Measurements from ENCODE around the gene KLHL29. TPM values are rescaled to one million over a fixed set of nuclear protein-coding genes. Genes with fewer than 3 reads are reported as not detected.

Gene KLHL29
- total and polyA plus RNA-seq, 2 of the 13 experiments (the other 11 are each of a cell fraction or from before 2014, with no cell fraction given): 0.01 TPM; not detected in 1

DNA sequence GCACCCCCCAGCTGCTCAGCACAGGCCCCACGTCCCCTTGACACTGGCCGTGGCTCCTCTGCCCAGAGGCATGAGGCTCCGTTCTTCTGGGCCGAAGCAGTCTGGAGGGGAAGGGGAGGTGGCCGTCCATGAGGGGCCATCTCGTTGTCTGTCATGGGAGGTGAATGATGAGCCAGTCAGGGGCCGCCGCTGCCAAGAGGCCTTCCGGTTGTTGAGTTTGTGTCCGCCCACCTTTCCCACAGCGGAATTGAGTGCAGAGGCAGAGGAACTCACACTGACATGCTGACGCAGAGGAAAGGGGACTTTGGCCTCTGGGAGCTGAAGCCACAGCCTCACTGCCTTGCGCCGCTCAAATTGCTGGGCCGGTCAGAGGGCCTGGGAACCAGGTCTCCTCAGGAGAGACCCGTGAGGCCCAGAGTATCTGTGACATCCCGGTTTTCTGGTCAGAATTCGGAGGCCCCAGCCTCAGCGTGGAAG, 273.5 kb downstream of the KLHL29 start:
- in situ Hi-C loops (cut with HindIII; ENCODE audit: extremely low pct_ligation_motif_present, low pct_unique_long_range_greater_than_20kb): no loop called here
- intact Hi-C loops (cut with micrococcal nuclease; ENCODE audit: unreplicated experiment): no loop called here
- CTCF ChIA-PET (ENCODE audit: low intra/inter-chr PET ratio, low total read pairs): no interaction called here
- Histone ChIP-seq H3K9me3 (ENCODE audit: low read length) (no peaks in the 10 kb centered on the region), H3K4me2 (ENCODE audit: low read depth, low read length) (peak overlapping the region; percentile 73), H2AFZ (ENCODE audit: low read length) (no peak overlapping the region), H3K27ac (ENCODE audit: extremely low read length, insufficient read depth, low read length) (no peak overlapping the region), H3K9ac (ENCODE audit: insufficient read depth, low read depth, low read length) (peak overlapping the region; percentile 35), H3K4me1 (ENCODE audit: insufficient read depth, low read length) (peaks cover 46% of the 10 kb centered on the region), H3K4me3 (replicated peaks in 1 of 3; ENCODE audit: insufficient read depth in 1 of 3, low read depth in 2 of 3, low read length in 3 of 3) (peak overlapping the region in 2 of 3 experiments; percentile 14 to 57; a peak in 2 of 6 replicates), H3K27me3 (ENCODE audit: control insufficient read depth in 1 of 2, insufficient read depth in 2 of 2, low read length in 2 of 2) (peaks cover 0 to 19% of the 10 kb centered on the region in 2 experiments; a peak in 2 of 5 replicates), H3K79me2 (ENCODE audit: insufficient read depth, low read length) (no peaks in the 10 kb centered on the region), H4K20me1 (ENCODE audit: insufficient read depth, low read length) (no peaks in the 10 kb centered on the region), H3K36me3 (replicated peaks in 1 of 2; ENCODE audit: control insufficient read depth in 1 of 2, insufficient read depth in 2 of 2, low read length in 2 of 2) (no peaks in the 10 kb centered on the region)
- BruUV-seq (replicated peaks): no TSS peak
- FAIRE-seq (peak; percentile 96), ATAC-seq (peak; percentile 96), DNase-seq (ENCODE audit: low spot score) (peak; percentile 91)
- 15% methylated on average over 17 of the region's 19 CpGs for WGBS (ENCODE audit: low lambda C conversion rate)
- POLR2A ChIA-PET: interaction anchor here (0.7 kb wide), 1 partner anchor 34 kb away, joined by 3 read pairs; no protein-coding TSS in a partner anchor
- no peak for TF ChIP-seq SETDB1 (CRISPR knock-in tag; IDR thresholded peaks at IDR 0.05; ENCODE audit: borderline replicate concordance)
- TF ChIP-seq ZNF709 (CRISPR knock-in tag; IDR thresholded peaks at IDR 0.05): 0 out of 2 replicates have a peak, but pooled peaks have one; percentile 55
- TF ChIP-seq, protein P1, sequence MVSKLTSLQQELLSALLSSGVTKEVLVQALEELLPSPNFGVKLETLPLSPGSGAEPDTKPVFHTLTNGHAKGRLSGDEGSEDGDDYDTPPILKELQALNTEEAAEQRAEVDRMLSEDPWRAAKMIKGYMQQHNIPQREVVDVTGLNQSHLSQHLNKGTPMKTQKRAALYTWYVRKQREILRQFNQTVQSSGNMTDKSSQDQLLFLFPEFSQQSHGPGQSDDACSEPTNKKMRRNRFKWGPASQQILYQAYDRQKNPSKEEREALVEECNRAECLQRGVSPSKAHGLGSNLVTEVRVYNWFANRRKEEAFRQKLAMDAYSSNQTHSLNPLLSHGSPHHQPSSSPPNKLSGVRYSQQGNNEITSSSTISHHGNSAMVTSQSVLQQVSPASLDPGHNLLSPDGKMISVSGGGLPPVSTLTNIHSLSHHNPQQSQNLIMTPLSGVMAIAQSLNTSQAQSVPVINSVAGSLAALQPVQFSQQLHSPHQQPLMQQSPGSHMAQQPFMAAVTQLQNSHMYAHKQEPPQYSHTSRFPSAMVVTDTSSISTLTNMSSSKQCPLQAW (CRISPR knock-in tag; IDR thresholded peaks at IDR 0.05): peak; percentile 23
- no peak for TF ChIP-seq KLF12 (CRISPR knock-in tag; IDR thresholded peaks at IDR 0.05; ENCODE audit: borderline replicate concordance)
- TF ChIP-seq HNF4G (IDR thresholded peaks at IDR 0.05; ENCODE audit: borderline replicate concordance, low read depth, low read length): peak; percentile 87
- TF ChIP-seq HNF4G (CRISPR knock-in tag; IDR thresholded peaks at IDR 0.05; ENCODE audit: borderline replicate concordance, low read depth): peak; percentile 96
- no peak for TF ChIP-seq KLF13 (CRISPR knock-in tag; IDR thresholded peaks at IDR 0.05)
- TF ChIP-seq, protein P2, sequence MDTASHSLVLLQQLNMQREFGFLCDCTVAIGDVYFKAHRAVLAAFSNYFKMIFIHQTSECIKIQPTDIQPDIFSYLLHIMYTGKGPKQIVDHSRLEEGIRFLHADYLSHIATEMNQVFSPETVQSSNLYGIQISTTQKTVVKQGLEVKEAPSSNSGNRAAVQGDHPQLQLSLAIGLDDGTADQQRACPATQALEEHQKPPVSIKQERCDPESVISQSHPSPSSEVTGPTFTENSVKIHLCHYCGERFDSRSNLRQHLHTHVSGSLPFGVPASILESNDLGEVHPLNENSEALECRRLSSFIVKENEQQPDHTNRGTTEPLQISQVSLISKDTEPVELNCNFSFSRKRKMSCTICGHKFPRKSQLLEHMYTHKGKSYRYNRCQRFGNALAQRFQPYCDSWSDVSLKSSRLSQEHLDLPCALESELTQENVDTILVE (CRISPR knock-in tag; IDR thresholded peaks at IDR 0.05): no peak
- 0 out of 2 replicates have a peak, but pooled peaks have one; percentile 65 for TF ChIP-seq ZNF644 (CRISPR knock-in tag; IDR thresholded peaks at IDR 0.05; ENCODE audit: low read depth)
- TF ChIP-seq, protein P3, sequence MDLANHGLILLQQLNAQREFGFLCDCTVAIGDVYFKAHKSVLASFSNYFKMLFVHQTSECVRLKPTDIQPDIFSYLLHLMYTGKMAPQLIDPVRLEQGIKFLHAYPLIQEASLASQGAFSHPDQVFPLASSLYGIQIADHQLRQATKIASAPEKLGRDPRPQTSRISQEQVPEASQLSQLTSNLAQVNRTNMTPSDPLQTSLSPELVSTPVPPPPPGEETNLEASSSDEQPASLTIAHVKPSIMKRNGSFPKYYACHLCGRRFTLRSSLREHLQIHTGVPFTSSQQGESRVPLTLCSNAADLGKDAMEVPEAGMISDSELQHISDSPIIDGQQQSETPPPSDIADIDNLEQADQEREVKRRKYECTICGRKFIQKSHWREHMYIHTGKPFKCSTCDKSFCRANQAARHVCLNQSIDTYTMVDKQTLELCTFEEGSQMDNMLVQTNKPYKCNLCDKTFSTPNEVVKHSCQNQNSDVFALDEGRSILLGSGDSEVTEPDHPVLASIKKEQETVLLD (CRISPR knock-in tag; IDR thresholded peaks at IDR 0.05; ENCODE audit: low read depth): no peak
- TF ChIP-seq SP2 (CRISPR knock-in tag; IDR thresholded peaks at IDR 0.05): peak; percentile 78
- TF ChIP-seq, protein P4, sequence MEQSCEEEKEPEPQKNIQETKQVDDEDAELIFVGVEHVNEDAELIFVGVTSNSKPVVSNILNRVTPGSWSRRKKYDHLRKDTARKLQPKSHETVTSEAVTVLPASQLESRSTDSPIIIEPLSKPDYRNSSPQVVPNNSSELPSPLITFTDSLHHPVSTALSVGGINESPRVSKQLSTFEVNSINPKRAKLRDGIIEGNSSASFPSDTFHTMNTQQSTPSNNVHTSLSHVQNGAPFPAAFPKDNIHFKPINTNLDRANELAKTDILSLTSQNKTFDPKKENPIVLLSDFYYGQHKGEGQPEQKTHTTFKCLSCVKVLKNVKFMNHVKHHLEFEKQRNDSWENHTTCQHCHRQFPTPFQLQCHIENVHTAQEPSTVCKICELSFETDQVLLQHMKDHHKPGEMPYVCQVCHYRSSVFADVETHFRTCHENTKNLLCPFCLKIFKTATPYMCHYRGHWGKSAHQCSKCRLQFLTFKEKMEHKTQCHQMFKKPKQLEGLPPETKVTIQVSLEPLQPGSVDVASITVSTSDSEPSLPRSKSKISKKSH (CRISPR knock-in tag; IDR thresholded peaks at IDR 0.05; ENCODE audit: borderline replicate concordance): 0 out of 2 replicates have a peak, but pooled peaks have one; percentile 55
- TF ChIP-seq, protein P5, sequence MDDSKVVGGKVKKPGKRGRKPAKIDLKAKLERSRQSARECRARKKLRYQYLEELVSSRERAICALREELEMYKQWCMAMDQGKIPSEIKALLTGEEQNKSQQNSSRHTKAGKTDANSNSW (CRISPR knock-in tag; IDR thresholded peaks at IDR 0.05; ENCODE audit: borderline replicate concordance): 0 out of 2 replicates have a peak, but pooled peaks have one; percentile 50
- no peak for TF ChIP-seq ZBTB1 (CRISPR knock-in tag; IDR thresholded peaks at IDR 0.05; ENCODE audit: borderline replicate concordance)
- peak; percentile 60; the same call in 1 of the 2 replicates for TF ChIP-seq ZNF788 (CRISPR knock-in tag; IDR thresholded peaks at IDR 0.05; ENCODE audit: borderline replicate concordance)
- TF ChIP-seq ZNF264 (CRISPR knock-in tag; IDR thresholded peaks at IDR 0.05): peak; percentile 83; the same call in 1 of the 2 replicates
- TF ChIP-seq FOXM1 (CRISPR knock-in tag; IDR thresholded peaks at IDR 0.05): no peak
- TF ChIP-seq PCBP2 (optimal IDR thresholded peaks at IDR 0.05; ENCODE audit: low read depth, low read length, poor library complexity, severe bottlenecking): no peak
- TF ChIP-seq CBX5 (CRISPR knock-in tag; IDR thresholded peaks at IDR 0.05; ENCODE audit: borderline replicate concordance): peak; percentile 62; the same call in 1 of the 2 replicates

Data from HepG2 (cell line).